GM12891 (cell line): ENCODE data around the gene PPP2R2B.

Source experiments
- PAX5 ChIP-seq: IDR thresholded peaks from 2 replicates; pipeline ENCODE4 v1.6.1; 2011; ENCODE audit warnings: low read length, moderate library complexity, mild to moderate bottlenecking; ENCODE audit not compliant: insufficient read depth, severe bottlenecking
- POLR2A ChIP-seq: IDR thresholded peaks from 2 replicates; pipeline ENCODE4 v1.6.1; 2011; ENCODE audit warnings: low read depth, low read length, control low read depth
- POLR2AphosphoS5 ChIP-seq: IDR thresholded peaks from 2 replicates; pipeline ENCODE4 v1.6.1; 2011; ENCODE audit warnings: low read depth, low read length, control low read depth

DNA sequence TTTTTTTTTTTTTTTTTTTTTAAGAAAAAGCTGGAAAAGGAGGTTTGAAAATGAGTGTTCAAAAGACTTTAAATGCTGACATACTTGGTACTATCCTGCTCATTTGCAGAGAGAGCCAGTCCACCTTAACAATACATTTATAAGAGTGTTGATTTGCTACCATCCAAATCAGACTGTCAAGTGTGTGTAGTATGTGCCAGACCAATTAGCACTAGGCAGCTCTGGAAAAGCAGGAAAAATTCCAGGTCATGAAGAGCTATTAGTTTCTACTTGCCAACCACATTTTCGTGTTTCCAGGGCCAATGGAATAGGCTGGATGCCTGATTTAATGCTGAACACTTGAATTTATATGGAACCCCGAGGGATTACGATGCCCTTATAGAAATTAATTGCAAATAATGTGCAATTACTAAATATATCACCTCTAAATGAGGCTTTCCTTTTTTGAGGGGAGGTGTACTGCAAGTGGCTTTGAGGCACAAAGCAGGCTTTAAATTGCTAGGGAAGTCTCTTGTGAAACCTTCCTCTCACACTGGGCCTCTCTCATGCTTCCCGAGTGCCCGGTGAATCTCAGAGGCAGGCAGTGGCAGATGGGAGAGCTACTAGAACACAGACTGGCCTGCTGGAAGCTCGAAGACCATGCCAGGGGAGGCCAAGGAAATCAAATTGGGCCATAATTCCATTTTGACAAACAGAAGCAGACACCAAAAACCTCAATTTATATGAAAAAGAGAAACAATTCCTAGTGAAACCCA is 178.7 kb downstream of the PPP2R2B start:
- TF ChIP-seq POLR2A (no peak), PAX5 (no peak), POLR2AphosphoS5 (no peak)
